AG08396 (cell line): Measurements from ENCODE around the gene CFAP61.

Source experiments
- DNase-seq: peaks from one replicate; pipeline ENCODE4 v3.0.0; 2012; ENCODE audit warnings: low spot score, mixed read lengths

Gene CFAP61

DNA sequence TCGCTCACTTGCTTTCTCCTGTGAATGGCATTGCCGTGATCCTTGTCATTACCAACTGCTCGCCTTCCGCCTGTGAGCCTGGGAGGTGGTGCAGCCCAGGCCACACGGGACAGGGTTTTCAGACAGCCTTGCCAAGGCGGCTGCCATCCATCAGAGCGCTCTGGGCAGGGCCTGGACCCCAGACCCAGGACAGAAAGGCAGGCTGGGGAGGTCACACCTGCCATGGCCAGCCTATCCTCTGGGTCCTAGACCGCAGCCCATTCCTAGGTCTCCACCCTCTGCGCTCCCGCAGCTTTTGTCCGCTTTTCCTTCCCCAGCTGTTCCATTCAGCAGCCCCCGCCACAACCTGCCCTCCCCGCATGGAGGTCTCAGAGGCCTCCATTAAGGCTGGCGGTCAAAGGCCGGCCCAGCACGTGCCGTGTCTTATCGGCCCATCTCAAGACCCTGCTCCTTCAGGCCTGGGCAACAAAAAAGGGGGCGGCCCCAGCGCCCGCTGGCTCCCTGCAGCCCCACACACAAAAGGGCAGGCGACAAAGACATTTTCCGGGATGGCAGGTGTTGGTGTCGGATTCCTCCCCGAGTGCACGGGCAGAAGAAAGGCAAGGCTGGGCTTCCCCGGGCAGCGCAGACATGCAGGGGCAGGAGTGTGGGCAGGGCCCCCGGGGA is 343.7 kb downstream of the CFAP61 start:
- DNase-seq = no peak

DNA sequence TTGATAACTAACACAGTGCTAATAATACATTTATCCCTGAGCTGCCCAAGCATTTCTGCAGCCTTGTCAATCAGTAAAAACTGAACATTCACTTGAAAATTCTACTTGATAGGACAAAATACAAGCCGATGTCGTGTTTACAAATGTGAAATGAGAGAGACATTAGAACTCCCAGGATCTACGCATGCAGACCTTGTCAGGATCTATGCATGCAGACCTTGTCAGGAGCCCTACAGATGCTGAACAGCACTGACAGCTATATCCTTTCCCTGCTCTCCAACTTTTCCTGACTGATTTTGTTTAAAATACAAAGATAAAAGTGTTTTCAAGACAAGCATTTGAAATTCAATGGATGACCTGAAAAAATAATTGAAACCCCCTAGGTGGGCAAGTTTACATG is 344.5 kb downstream of the CFAP61 start:
- DNase-seq = no peak

DNA sequence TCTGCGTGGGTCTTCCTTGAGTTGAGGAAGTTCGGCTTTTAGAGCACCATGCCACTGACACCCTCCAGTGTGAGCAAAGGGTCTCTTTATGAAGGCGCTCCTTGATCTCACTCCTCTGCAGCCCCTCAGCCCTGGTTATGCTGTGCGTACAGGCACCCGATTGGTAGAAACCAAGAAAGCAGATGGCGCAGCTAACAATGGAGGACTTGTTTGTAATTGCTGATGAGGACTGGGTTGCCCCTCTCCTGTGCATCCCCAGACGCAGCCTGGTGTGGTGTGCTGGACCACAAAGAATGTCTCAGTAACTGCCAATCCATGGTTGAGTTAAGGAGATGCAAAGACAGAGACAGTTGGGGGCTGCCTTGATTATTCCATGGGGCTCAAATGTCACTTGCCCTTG is 345.8 kb downstream of the CFAP61 start:
- DNase-seq = no peak

DNA sequence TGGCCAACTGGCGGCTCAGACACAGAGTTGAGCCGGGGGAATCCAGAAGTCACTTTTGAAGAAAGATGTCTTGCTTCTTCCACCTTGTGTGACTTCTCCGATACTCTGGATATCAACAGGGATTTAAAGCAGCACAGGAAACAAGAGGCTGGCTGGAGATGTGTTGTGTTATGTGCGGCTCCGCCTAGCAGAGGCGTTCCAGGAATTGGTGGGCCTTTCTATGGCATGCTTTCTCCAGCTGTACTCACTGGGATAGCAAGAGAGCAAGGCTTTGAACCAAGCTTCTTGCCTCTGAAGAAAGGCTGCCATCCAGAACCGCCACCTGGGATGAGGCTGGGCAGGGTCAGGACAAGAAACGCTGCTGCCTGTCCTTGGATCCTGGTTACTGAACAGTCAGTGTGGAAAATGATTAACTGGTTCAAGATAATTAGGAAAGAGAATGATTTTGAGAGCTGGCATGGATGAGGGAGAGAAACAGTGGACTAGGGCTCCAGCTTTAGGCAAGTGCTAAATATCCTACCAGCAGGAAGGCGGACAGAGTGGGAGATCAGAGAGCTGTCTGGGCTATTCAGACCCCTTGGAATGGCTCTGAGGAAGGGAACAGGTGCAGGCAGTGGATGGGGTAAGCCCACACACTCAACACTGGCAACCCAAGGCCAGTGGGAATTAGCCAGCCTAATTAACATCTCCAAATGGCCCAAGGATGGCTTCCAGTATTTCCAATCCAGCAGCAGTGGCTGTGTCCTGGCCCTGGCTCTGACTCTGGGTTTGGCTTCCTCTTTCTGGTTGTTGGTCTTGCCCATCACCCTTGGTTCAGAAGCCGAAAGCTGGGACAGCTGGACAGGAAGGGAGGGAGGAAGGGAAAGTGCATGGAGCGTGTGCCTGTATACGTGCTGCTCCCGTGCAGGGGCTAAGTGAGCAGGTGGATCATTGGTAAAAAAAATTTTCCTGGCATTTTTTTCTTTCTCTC is 347.5 kb downstream of the CFAP61 start:
- DNase-seq = no peak

DNA sequence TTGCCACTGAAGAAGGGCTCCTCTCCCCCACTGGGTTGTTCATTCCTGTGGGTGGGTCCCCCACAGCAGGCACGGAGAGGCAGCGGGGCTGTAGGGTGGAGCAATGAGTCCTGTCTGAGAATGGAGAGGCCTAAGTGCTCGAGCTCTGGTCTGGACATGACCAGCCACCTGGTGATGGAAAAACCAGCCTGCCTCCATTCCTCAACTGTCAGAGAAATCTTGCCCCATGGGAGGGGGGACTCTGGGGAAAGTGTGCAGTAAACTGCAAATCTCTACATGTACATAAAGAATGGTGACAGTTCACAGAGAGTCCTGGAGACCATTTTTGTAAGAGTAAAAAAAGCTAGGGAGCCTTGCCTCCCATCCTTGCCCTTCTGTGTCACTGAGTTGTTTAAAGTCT is 349.7 kb downstream of the CFAP61 start:
- no peak for DNase-seq

DNA sequence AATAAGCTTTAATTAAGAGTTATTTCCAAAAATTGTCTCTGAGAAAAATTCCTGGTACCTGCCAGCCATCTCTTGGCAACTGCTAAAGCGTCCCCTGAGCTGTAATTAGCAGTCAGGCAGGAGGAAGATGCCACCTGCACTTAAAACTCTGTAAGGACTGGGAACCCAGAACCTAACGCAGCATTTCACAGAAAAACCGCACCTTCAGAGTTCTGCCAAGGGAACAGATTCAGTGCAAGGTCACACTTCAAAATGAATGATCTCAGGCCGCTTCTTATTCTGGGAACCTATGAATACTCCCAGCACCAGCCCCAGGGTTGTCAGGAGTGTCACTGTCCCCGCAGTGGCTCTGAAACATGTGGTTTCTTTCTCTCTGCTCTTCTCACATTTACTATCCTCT is 352.3 kb downstream of the CFAP61 start:
- DNase-seq = no peak

DNA sequence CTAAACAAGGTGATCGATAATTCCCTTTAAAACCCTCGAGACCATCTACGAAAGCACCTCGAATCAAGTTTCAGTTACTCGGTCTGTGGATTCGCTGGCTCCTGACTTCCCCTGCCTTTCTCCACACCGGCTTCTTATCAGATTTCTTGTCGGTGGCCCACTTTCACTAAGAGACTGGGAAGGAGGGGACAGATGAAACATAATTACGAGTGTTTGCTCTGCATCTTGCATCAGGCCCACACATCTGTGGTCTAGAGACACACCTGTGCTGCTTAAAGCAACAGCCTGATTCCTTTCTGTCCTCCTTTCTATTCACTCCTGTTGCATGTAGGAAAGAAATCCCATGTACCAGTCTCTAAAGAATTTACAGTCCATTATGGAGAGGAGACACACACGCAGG is 353.3 kb downstream of the CFAP61 start:
- no peak for DNase-seq

DNA sequence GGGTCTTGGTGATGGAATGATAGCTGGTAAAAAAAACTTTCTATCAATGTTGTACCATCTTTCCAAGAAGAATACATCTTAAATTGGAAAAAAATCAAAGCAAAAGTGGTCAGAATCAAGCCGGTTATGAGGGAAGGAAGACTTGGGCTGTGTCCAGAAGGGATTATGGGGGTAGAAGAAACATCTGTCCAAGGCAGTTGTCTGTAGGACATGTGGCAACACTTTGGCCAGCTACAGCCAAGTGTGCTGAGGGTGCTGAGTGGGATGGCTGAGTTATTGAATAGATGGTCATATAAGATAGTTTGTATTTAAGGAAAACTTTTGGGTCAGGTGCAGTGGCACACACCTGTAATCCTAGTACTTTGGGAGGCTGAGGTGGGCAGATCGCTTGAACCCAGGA is 354.0 kb downstream of the CFAP61 start:
- DNase-seq = no peak

DNA sequence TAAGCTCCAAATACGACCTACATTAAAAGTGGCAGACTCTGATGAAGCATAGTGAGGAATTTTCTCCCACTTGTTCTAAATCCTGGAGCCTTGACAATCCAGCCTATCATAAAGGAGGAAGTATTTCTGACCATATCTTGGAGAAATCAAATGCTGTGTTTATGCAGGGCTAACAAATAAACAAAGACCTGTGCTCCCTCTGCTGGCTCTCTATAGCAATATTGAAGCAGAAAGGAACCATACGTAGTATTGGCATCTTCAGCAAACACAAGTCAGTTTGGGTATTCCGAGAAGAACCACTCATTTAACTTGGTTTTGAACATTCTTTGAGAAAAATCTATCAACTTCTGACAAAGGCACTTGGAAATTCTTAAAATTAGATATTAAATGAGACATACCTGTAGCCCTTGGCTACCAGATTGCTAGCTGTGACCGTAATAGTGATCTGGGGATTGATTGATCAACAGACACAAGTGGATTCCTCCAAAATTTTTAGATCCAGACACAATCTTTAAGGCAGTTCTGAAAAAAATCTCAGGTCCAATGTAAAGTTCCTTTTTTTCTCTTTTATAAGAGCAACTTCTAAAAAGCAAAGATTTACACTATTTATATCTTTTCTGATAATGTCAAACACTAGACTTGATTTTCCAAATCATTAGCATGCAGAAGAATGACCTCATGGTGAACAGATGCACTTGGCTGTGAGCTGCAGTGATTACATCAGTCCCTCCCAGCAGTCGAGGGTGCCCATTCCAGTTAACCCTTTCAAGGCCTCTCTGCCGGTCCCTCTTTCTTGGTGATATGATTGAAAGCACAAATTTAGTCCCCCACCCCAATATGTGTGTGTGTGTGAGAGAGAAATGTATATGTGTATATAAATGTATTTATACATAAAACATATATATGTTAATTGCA is 355.8 kb downstream of the CFAP61 start:
- DNase-seq = peak; percentile 50

DNA sequence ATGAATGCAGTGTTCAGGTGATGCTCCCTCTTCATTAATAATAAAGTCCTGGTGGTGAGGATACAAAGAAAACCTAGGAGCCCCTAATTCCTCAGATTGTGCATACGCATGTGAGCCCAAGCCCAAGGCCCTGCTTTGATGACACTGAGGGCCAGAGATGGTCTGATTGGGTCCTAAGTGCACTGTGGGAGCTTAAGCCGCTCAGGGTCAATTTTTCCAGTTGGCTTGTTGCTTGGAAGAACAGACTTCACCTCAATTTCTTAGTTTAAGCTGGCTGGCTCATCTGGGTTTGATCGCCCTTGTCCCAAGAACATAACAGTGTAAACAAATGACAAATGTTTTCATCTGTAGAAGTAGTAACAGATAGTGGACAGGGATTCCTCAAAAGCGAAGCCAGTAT is 357.0 kb downstream of the CFAP61 start:
- DNase-seq = no peak
